Forelimb muscle (tissue), 1 donor: ENCODE measurements around the gene PRAMEF20. TPM values are rescaled to one million over a fixed set of nuclear protein-coding genes. Genes with fewer than 3 reads are reported as not detected.
"Not testable (repeated sequence)": the region's sequence is repeated elsewhere in the genome, so short reads cannot be mapped to it uniquely, and the experiment has no call there.

Source experiments
- DNase-seq: peaks from one replicate; pipeline ENCODE4 v3.0.0-alpha.2; 2013; ENCODE audit warnings: low read depth
- polyA plus RNA-seq: library from polyadenylated mRNA; unstranded; fragments of 120-200 nt; gene quantifications from one replicate; pipeline ENCODE4 v1.2.1, GENCODE V29; 2013; ENCODE audit not compliant: insufficient read length

Gene PRAMEF20
- not detected for polyA plus RNA-seq

DNA sequence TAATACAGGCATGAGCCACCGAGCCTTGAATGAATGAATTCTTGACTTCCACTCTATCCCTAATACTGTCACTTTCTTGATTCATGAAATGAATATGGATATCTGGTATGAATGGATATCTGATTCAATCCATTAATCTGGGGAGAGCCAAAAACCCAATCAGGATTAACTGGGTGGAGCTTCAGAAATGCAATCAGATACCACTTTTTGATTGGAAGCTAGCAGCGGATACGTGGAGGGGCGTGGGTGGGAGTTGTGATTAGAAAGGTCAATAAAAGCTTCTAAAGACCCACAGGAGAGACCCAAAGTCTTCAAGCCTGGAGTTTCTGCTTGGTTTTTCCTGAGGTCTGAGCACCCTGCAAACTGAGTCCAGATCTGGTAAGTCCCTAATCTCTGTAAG, at the start of gene PRAMEF20:
Gene PRAMEF20 (plus strand): TSS at position 301 of the 400 bp plus-strand sequence. CDS start 5,905 bp downstream, outside the sequence.
- not testable (repeated sequence) for DNase-seq

DNA sequence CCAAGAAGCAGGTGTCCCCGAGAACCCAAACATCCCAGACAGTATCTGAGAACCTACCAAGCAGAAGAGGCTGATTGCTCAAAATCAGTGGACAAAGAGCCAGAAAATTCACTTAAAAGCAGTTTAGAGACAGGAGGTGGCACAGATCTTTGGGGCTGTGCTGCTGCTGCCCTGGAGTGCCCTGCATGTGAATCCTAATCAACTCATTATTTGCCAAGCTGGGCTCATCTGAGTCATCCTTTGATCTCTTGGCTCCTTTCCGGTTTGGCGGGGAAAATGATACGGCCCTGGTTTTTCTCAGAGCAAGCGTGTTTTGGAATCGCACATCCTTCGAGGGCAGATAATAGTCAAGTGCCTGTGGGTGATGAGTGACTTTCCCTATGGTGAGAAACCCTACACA, 47.9 kb upstream of the PRAMEF20 start:
- DNase-seq, result not testable (repeated sequence)

- not testable (repeated sequence) for DNase-seq
Measured at GRCh38 chr1:13364928-13365327, 45.3 kb upstream of the PRAMEF20 start.

DNA sequence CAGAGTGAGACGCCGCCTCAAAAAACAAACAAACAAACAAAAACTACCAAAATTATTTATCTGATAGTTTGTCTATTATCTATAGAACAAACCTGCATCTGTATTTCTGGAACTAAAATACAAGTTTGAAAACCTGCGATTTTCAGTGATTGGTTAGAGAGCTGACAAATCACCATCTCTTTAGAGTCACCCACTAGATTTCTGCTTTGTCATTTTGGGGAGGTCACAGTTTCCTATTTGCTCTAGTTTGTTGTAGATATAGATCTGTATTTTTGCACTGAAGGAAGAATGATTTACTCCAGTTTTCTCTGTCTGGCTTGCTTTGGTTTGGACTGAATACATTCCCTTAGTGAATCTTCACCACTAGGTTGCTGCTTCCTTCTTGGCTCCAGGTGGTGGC, 43.7 kb upstream of the PRAMEF20 start:
- DNase-seq, result not testable (repeated sequence)

DNA sequence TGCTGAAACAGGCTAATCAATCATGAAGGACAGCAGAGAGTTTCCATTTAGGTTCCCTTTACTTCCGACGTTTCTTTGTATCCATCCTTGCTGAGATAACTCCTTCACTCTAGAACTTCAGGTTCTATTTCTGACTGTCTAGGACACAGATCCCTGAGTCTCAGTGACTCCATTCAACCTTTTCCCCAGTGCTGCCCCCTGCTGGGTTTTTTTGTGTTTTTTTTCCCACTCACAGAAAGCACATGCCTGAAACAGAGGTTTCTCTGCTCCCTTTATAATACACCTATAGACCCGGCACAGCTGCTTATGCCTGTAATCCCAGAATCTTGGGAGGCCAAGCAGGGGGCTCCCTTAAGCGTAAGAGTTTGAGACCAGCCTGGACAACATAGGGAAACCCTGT, 41.7 kb upstream of the PRAMEF20 start:
- DNase-seq, result not testable (repeated sequence)

DNA sequence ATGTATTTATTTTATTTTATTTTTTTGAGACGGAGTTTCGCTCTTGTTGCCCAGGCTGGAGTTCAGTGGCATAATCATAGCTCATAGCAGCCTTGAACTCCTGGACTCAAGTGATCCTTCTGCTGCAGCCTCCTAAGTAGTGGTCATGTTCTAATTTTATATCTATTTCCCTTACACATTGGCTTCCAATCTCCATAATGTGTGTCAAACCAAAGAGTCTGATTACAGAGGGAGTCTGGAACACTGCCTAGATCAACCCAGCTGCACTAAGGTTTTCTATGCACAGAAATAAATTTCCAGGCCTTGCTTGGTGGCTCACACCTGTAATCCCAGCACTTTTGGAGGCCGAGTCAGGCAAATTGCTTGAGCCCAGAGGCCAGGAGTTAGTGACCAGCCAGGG, 31.3 kb upstream of the PRAMEF20 start:
- DNase-seq, result not testable (repeated sequence)

- not testable (repeated sequence) for DNase-seq
Measured at GRCh38 chr1:13380380-13380779, 29.9 kb upstream of the PRAMEF20 start.

DNA sequence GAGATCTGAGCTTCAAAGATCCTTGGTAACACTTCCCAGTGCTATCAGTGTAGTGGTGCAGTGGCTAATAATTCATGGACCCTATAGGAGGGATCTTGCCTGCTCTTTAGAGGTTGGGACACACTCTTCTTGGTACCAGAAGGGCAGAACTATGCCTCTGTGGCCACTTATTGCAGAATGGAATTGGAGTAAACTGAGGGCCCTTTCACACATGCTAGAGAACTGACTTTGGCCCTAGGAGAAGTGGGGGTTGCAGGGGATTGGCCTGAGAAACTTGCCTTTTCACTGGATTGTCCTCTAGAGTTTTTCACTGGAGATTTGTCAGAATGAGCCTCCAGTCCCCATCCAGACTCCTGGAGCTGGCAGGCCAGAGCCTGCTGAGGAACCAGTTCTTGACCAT, 20.9 kb upstream of the PRAMEF20 start, which contains the start of gene PRAMEF17:
Gene PRAMEF17 (plus strand): TSS at position 301 of the 400 bp plus-strand sequence. CDS start 26 bp downstream, at position 327.
- not testable (repeated sequence) for DNase-seq

GRCh38 chr1:13393004-13393403, 17.2 kb upstream of the PRAMEF20 start:
- not testable (repeated sequence) for DNase-seq

DNA sequence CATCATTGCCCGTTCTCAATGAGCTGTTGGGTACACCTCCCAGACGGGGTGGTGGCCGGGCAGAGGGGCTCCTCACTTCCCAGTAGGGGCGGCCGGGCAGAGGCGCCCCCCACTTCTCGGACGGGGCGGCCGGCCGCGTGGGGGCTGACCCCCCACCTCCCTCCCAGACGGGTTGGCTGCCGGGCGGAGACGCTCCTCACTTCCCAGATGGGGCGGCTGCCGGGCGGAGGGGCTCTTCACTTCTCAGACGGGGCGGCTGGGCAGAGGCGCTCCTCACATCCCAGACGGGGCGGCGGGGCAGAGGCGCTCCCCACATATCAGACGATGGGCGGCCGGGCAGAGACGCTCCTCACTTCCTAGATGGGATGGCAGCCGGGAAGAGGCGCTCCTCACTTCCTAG, 15.5 kb upstream of the PRAMEF20 start:
- not testable (repeated sequence) for DNase-seq

DNA sequence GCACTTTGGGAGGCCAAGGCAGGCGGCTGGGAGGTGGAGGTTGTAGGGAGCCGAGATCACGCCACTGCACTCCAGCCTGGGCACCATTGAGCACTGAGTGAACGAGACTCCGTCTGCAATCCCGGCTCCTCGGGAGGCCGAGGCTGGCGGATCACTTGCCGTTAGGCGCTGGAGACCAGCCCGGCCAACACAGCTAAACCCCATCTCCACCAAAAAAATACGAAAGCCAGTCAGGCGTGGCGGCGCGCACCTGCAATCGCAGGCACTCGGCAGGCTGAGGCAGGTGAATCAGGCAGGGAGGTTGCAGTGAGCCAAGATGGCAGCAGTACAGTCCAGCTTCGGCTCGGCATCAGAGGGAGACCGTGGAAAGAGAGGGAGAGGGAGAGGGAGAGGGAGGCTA, 14.9 kb upstream of the PRAMEF20 start:
- not testable (repeated sequence) for DNase-seq

DNA sequence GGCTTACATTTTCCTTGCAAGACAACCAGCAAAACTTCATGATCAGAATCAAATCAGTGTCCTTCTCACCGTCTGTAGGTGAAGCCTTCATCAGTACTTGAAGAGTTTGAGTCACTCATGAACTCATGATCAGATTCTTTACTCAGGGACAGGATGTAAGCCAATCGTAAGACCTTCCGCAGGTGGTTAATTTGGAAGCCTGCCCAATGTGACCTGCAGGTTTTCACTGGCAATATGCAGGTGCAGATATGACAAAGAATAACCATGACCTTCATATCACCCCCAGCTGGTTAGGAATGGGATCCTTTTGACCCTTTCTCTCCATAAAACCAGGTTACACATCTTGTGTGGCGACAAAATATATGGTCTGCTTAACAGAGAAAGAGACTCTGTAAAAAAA, 2.4 kb upstream of the PRAMEF20 start:
- no peak for DNase-seq

GRCh38 chr1:13430495-13430894, 20.2 kb downstream of the PRAMEF20 start:
- no peak for DNase-seq

- no peak for DNase-seq
Measured at GRCh38 chr1:13432251-13432650, 22.0 kb downstream of the PRAMEF20 start.

DNA sequence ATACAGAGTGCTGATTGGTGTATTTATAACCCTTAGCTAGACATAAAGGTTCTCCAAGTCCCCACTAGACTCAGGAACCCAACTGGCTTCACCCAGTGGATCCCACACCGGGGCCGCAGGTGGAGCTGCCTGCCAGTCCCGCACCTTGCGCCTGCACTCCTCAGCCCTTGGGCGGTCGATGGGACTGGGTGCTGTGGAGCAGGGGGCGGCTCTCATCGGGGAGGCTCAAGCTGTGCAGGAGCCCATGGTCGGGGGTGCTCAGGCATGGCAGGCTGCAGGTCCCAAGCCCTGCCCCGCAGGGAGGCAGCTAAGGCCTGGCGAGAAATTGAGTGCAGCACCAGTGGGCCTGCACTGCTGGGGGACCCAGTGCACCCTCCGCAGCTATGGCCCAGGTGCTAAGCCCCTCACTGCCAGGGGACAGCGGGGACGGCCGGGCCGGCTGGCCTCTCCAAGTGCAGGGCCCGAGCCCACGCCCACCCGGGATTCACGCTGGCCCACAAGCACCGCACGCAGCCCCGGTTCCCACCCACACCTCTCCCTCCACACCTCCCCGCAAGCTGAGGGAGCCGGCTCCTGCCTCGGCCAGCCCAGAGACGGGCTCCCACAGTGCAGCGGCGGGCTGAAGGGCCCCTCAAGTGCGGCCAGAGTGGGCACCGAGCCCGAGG, 23.6 kb downstream of the PRAMEF20 start:
- DNase-seq, result not testable (repeated sequence)

DNA sequence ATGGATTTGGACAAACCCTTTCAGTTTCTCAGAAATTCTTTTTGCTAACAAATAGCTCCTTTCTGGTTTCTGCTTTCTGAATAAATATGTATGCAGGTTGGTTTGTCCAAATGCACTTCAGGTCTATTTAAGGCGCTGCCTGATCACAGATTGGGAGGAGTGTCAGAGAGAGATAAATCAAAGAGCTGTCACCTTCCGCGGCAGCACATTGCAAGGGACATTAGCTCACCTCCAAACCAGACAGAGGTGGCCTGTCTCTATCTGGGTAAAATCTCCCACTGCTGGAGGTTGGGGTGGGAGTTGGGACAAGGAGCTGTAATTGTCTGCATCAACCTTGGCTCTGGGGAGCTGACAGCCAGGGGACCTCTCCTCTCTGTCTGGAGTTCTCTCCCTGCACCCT, 25.2 kb downstream of the PRAMEF20 start:
- no peak for DNase-seq

DNA sequence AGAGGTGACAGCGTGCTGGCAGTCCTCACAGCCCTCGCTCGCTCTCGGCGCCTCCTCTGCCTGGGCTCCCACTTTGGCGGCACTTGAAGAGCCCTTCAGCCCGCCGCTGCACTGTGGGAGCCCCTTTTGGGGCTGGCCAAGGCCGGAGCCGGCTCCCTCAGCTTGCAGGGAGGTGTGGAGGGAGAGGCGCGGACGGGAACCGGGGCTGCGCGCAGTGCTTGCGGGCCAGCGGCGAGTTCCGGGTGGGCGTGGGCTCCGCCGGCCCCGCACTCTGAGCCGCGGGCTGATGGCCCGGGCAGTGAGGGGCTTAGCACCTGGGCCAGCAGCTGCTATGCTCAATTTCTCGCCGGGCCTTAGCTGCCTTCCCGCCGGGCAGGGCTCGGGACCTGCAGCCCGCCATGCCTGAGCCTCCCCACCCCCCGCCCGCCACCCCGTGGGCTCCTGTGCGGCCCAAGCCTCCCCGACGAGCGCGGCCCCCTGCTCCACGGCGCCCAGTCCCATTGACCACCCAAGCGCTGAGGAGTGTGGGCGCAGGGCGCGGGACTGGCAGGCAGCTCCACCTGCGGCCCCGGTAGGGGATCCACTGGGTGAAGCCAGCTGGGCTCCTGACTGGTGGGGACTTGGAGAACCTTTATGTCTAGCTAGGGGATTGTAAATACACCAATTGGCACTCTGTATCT, 29.0 kb downstream of the PRAMEF20 start:
- DNase-seq, result not testable (repeated sequence)

DNA sequence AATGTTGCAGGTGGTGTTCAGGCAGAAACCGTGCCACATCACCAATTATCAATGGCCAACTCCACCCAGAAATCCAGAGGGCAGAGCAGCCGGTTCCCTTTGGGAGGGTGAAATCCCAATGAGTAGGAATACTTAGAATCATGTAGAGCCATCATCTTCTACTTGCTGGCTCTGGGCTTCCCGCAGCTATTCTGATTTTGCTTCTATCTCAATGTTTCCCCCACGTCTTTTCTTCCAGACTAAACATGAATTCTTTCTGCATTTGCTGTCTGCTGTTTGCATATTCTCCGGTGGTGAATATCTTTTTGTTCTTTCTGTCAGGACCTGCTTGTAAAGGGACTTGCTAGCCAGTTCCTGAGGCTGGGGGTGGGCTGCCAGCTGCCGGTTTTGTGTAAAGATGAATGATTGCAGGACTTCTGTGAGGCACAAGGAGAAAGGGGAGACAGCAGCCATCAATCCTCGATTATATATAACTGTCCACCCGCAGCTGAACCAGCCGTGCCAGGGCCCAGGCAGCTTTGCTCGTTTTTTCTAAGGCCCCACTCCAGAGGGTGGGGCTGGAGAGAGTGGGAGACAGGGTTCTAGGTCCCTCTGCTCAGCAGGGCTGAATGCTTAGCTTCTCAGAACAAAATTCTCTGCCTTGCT, 33.2 kb downstream of the PRAMEF20 start:
- DNase-seq, result no peak

DNA sequence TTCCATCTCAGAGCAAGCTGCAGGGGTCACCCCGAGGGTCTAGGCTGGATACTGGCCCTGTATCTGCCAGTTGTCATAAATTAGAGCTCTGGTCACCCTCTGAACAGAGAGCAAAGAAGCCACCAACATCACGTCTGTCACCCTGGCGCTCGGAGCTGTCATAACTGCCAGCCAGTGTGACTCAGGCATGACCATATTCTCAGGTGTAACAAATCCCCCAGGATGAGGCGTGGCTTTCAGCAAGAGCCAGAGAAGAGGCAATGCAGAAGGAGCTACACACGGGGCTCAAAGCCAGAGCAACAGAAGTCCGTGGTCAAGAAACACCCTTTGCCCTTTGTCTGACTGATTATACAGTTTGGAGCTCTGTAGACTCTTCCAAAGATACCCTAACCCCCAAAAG, 40.0 kb downstream of the PRAMEF20 start:
- DNase-seq, result no peak

GRCh38 chr1:13451399-13451965, 41.2 kb downstream of the PRAMEF20 start:
- DNase-seq, result no peak

- DNase-seq, result no peak
Measured at GRCh38 chr1:13456904-13457532, 46.8 kb downstream of the PRAMEF20 start.

DNA sequence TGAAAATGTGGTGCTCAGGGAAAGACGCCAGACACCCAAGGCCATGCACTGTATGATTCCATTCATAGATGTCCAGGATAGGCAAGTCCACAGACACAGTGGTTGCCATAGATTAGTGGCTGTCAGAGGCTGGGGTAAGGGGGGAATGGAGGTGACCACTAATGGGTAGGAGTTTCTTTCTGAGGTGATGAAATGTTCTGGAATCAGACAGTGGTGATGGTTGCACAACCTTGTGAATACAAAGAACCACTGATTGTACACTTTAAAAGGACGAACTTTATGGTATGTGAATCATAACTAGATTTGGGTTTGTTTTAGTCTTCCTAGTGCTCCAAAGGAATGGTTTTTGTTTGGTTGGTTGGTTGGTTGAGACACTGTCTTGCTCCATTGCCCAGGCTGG, 51.7 kb downstream of the PRAMEF20 start:
- DNase-seq, result no peak
